Measurements from ENCODE around the gene PHLDA3.
"Not testable (repeated sequence)": the region's sequence is repeated elsewhere in the genome, so short reads cannot be mapped to it uniquely, and the experiment has no call there.

The PHLDA3 gene

GRCh38 chr1:201503397-201504176 is 34.6 kb upstream of the PHLDA3 start:
- no peak for DNase-seq

GRCh38 chr1:201502511-201502857 is 33.5 kb upstream of the PHLDA3 start:
- DNase-seq = no peak

GRCh38 chr1:201501812-201502510 is 33.0 kb upstream of the PHLDA3 start:
- DNase-seq = no peak

GRCh38 chr1:201501144-201501543 is 32.2 kb upstream of the PHLDA3 start:
- DNase-seq = no peak

- DNase-seq = no peak
These were observed 31.7 kb upstream of the PHLDA3 start for GRCh38 chr1:201500670-201501120.

GRCh38 chr1:201499795-201500669 is 31.0 kb upstream of the PHLDA3 start:
- DNase-seq = no peak

DNA sequence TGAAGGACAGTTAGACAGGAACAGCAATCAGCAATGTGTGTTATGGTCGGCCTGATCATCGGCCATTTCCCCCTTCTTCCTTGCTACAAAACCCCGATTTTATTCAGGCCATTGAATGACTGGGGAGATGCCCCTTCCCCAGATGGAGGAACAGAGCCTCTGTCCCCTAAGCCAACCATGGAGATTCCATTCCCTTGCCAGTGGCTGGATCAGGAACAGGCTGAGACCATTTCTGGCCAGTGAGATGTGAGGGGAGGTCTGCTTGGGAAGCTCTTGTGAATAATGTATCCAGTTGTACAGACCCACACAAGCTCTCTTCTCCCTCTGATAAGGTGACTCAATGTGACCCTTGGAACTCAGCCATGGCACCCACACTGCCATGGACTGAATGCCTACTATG is 30.2 kb upstream of the PHLDA3 start:
- DNase-seq = no peak

DNA sequence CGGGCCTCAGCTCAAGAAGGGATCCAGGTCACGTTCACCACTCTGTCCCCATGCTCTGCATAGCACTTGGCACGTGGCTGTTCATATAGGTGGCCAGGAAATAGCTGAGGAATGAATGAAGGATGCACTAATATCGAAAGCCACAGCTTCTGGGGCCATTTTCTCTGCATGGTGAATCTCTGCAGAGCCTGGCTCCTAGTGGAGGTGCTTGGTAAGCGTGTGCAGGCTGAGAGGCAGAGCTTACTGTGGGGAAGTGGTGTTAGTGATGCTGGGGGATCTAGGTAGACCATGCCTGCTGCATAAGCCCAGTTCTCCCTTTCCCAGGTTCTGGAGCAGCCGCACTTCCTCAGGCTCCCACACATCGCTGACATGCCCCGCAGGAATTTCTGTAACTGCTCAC is 29.6 kb upstream of the PHLDA3 start:
- no peak for DNase-seq

DNA sequence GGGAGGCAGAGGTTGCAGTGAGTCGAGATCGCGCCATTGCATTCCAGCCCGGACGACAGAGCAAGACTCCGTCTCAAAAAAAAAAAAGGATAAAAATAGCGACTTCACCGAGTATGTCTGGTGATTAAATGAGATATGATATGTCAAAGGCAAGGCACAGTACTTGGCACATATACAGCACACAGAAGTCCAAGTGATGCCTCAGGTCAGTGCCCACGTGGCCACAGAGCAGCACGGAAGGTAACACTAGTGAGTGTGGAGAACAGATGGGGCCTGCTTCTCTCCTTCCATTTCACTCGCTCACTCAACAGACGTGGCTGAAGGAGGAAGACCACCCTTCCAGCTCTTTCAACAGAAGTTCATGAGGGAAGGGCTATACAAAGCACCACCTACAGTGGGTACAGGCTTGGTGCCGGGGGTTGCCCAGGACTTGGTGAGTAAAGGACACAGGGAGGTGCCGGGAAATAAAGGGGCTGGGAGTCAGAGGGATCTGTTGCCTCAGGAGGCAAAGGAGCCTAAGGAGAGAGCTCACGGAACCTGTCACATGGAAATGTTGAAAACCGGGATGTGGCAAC is 29.0 kb upstream of the PHLDA3 start:
- no peak for DNase-seq

GRCh38 chr1:201496296-201496690 is 27.3 kb upstream of the PHLDA3 start:
- DNase-seq = no peak

GRCh38 chr1:201495551-201496295 is 26.7 kb upstream of the PHLDA3 start:
- DNase-seq = no peak

DNA sequence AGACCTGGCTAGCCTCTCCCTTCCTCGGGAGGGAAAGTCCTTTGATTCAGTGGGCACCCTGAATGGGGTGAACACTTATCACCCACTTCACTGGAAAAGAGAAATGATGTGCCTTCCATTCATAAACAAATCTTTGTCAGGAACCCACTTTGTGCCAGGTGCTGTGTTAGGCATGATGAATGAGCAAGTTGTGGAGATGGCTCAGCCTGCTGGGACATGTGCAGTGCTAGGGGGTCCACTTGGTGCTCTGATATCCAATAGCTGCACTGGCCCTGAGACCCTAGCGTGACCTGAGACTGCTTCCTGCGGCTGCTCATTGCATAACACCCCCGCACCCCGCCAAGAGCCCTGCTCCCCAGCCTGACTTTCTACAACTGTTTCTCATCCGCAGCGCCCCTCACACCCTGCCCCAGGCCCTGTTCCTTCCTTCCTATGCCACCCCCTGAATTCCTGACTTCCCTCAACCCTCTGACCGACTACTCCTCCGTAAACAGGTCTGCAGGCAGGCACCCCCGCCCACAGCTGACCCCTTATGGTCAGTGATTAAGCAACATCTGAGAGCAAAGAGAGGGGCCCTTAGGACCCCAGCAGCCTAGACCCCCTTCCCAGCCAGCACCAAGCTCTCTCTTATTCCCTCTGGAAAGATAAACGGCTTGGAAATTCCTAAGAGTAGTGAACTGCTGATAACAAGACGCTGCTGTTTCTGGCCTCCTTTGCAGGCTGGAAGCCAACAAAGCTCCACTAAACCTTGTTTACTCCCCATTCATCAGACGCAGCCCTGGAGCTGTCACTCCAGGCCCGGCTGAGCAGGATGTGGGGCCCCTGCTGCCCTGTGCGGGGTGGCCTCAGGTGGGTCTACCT is 25.0 kb upstream of the PHLDA3 start:
- no peak for DNase-seq

GRCh38 chr1:201493026-201493656 is 24.2 kb upstream of the PHLDA3 start:
- DNase-seq = not testable (repeated sequence)

DNA sequence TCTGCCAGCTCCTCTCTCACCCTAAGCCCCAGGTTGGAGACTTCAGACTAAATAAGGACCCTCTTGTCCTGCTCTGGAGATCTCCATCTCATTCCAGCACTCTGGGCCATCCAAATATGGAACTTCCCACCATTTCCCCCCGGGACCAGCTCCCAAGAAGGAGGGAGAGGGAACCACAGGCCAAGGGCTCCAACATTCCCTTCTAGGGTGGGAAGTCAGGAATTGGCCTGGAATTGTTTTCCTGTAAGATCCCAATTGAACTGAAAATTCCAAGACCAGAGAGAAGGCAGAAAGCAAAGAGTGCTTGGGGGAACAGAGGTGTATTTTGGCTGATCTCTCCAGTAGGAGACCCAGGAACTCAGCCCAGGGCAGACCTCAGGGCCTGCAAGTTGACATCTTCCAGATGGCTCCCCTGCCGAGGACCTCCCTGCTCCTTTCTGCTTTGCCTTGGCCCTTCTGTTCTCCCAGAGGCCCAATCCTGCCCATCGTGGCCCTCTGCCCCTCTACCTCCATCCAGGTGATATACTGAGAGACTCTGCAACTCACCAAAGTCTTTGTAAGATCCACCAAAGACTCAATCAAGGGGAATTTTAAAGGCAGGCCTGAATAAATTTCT is 23.0 kb upstream of the PHLDA3 start:
- DNase-seq = no peak

GRCh38 chr1:201490708-201491131 is 21.7 kb upstream of the PHLDA3 start:
- DNase-seq = no peak

DNA sequence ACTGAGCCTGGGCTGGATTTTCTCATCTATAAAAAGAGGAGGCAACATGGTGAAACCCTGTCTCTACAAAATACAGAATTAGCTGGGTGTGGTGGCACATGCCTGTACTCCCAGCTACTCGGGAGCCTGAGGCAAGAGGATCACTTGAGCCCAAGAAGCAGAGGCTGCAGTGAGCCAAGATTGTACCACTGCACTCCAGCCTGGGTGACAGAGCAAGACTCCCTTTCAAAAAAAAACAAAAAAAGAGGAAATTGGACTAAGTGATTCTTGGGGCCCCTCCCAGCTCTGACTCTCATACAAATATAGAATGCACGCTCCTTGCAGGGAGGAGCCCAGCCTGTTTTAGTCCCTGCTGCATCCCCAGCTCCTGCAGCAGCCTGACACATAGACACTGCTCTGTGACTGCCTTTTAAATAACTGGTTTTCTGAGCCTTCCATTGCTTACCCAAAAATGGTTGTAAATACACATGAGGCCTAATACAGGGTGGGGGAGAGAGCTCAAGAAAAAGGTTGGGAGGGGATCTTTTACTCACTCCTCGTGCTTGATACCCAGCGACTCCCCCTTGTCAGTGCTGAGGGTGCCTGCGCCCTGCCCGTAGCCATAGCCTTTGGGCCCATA is 20.8 kb upstream of the PHLDA3 start:
- peak; percentile 22 for DNase-seq

DNA sequence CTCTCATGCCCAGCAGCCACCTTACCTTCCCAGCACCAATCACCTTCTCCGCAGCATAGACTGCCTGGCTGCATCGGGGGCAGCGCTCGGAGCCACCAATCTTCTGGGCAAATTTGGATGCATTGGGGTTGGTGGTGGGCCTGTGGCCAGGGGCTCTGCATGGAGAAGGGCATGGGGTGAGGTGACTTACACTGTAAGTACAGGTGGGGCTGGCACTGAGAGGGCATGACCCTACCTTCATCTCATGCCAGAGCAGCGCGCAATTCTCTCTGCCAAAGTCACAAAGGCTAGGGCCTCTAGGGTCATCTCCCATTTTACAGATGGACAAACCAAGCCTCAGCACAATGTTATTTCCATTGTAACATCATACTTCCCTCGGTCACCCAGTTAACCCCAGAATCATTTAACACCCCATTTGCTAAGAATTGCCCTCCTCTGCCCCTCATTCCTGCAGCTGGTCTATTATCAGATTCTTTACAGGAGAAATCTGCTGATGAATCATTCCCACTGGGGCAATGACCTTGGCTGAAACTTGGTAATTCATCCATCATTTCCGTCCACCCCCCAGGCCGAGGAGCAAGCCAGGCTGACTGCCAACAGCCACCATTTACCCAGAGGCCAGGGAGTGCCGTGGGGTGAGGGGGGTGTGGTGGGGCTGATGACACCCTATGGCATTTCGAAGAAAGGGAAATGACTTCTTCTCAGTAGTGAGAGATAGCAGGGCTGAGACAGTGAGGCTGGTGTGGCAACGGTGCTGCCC is 20.0 kb upstream of the PHLDA3 start:
- peak; percentile 60 for DNase-seq

DNA sequence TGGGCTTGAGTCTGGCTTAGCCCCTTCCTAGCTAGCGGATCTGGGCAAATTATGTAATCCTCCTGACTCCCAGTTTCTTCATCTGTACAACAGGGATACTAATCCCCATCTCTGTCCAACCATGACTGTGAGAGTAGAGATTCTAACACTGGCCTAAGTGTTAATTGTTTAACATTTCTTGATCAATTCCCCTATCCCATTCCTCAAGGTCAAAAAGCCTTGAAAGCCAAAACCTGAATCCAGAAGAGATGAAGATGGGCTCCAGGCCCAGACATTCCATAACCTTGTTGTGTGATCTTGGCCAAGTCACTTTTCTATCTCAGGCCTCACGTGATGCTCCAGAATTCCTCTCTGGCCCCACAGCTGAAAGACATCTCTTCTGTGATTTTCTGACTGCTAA is 18.8 kb upstream of the PHLDA3 start:
- DNase-seq = no peak

GRCh38 chr1:201486187-201486586 is 17.2 kb upstream of the PHLDA3 start:
- DNase-seq = no peak
